CD4-positive, alpha-beta T cell (primary cell): ENCODE measurements around the gene CHD9. TPM values are rescaled to one million over a fixed set of nuclear protein-coding genes. Genes with fewer than 3 reads are reported as not detected.
"Not testable (repeated sequence)": the region's sequence is repeated elsewhere in the genome, so short reads cannot be mapped to it uniquely, and the experiment has no call there.

Source experiments
- ATAC-seq: fragments of 200-7000 bp; cut with Tn5 transposase; one replicate; pipeline ENCODE4 v1.10.0; 2022; ENCODE audit warnings: mild to moderate bottlenecking; ENCODE audit not compliant: poor library complexity
- CTCF ChIA-PET: fragments of 350-600 bp; sonication (Branson Sonifier 250); formaldehyde crosslinking; loops from one replicate; lab custom pipeline; 2021; ENCODE audit warnings: antibody characterized with exemption, inconsistent platforms; lab: Charles Lee
- POLR2A ChIA-PET: fragments of 350-600 bp; sonication (Branson Sonifier 250); formaldehyde crosslinking; loops from one replicate; lab custom pipeline; 2021; ENCODE audit warnings: antibody characterized with exemption, inconsistent platforms; lab: Charles Lee
- DNase-seq, 14 experiments: peaks; one replicate each; pipeline ENCODE4 v3.0.0-alpha.2; 2013 to 2020; ENCODE audit warnings: mixed read lengths in 2 of 14
- H3K27ac ChIP-seq, 2 donors: one replicate each; pipeline versions ENCODE4 v1.5.1 to v1.7.0; 2013; ENCODE audit warnings: low read length in 2 of 2, low read depth in 1 of 2, mild to moderate bottlenecking in 1 of 2
- H3K27me3 ChIP-seq, 2 experiments: 1 replicate in 1 of 2; 2 replicates in 1 of 2; pipeline versions ENCODE4 v1.6.1 to v1.7.0; 2013; ENCODE audit warnings: low read length in 2 of 2, control low read depth in 1 of 2, mild to moderate bottlenecking in 1 of 2, moderate library complexity in 1 of 2; ENCODE audit not compliant: insufficient read depth in 2 of 2, control insufficient read depth in 1 of 2
- H3K36me3 ChIP-seq: one replicate; pipeline ENCODE4 v1.6.1; 2013; ENCODE audit warnings: low read length, control low read depth; ENCODE audit not compliant: insufficient read depth
- H3K4me1 ChIP-seq: one replicate; pipeline ENCODE4 v1.6.1; 2013; ENCODE audit warnings: low read length, control low read depth; ENCODE audit not compliant: insufficient read depth
- H3K4me3 ChIP-seq: one replicate; pipeline ENCODE4 v1.5.1; 2013; ENCODE audit warnings: mild to moderate bottlenecking, low read length, moderate library complexity
- H3K9me3 ChIP-seq, 2 experiments: 1 replicate in 1 of 2; 2 replicates in 1 of 2; pipeline versions ENCODE4 v1.6.1 to v1.7.0; 2013; ENCODE audit warnings: low read length in 2 of 2, mild to moderate bottlenecking in 2 of 2, control low read depth in 1 of 2, moderate library complexity in 1 of 2; ENCODE audit not compliant: control insufficient read depth in 1 of 2, insufficient read depth in 1 of 2
- H3K27ac Mint-ChIP-seq: one replicate; pipeline ENCODE4 v1.8.0; 2020; ENCODE audit warnings: mixed read lengths
- H3K27me3 Mint-ChIP-seq: one replicate; pipeline ENCODE4 v1.8.0; 2021; ENCODE audit warnings: mixed read lengths
- H3K36me3 Mint-ChIP-seq: one replicate; pipeline ENCODE4 v1.8.0; 2021; ENCODE audit warnings: low read depth, mixed read lengths
- H3K4me1 Mint-ChIP-seq: one replicate; pipeline ENCODE4 v1.8.0; 2021; ENCODE audit warnings: low read depth, mixed read lengths
- H3K4me3 Mint-ChIP-seq: one replicate; pipeline ENCODE4 v1.8.0; 2020; ENCODE audit warnings: mild to moderate bottlenecking, mixed read lengths
- H3K9me3 Mint-ChIP-seq: one replicate; pipeline ENCODE4 v1.8.0; 2020; ENCODE audit warnings: mixed read lengths
- CTCF ChIP-seq: fragments of 200-600 bp; IDR thresholded peaks from one replicate; pipeline ENCODE4 v1.8.0; 2022; ENCODE audit warnings: antibody characterized with exemption, mild to moderate bottlenecking
- intact Hi-C, 2 experiments: fragments of 100-400 bp; cut with DNase I in 1 of 2; cut with micrococcal nuclease in 1 of 2; formaldehyde crosslinking; loops; one replicate each; pipeline versions ENCODE4 v1.15.1 to v1.9.0; 2023 to 2025; cut with DNase I, micrococcal nuclease
- total RNA-seq, 174 experiments: library from RNA in 2 of 174; stranded (reverse) in 2 of 174; gene quantifications; one replicate each; pipeline ENCODE4 v1.2.3 and lab custom pipeline; 2021 to 2026

Gene CHD9
- total RNA-seq, 2 experiments from 2014 or later = 28.2 to 28.8 TPM

- CTCF ChIA-PET = no interaction called here
- Histone ChIP-seq H3K27ac (no peak overlapping the region), H3K9me3 (no peaks in the 10 kb centered on the region), H3K4me3 (no peak overlapping the region), H3K4me1 (no peaks in the 10 kb centered on the region), H3K36me3 (peaks cover 19% of the 10 kb centered on the region), H3K27me3 (no peaks in the 10 kb centered on the region)
- DNase-seq (no peak), ATAC-seq (no peak)
- no peak overlapping the region for H3K4me3 Mint-ChIP-seq
- peaks cover 2% of the 10 kb centered on the region for H3K9me3 Mint-ChIP-seq
- intact Hi-C loops = no loop called here
- POLR2A ChIA-PET = no interaction called here
- H3K27ac Mint-ChIP-seq = no peak overlapping the region
- H3K27me3 Mint-ChIP-seq = no peaks in the 10 kb centered on the region
- H3K4me1 Mint-ChIP-seq = no peaks in the 10 kb centered on the region
- peaks cover 65% of the 10 kb centered on the region for H3K36me3 Mint-ChIP-seq
- TF ChIP-seq CTCF = no peak
Measured at GRCh38 chr16:53261276-53261675, 206.5 kb downstream of the CHD9 start.

GRCh38 chr16:53262645-53263044 is 207.9 kb downstream of the CHD9 start:
- Mint-ChIP-seq H3K27ac (no peak overlapping the region), H3K4me1 (no peaks in the 10 kb centered on the region), H3K9me3 (peaks cover 2% of the 10 kb centered on the region), H3K36me3 (peaks cover 57% of the 10 kb centered on the region), H3K27me3 (no peaks in the 10 kb centered on the region), H3K4me3 (no peak overlapping the region)
- Histone ChIP-seq H3K4me1 (no peaks in the 10 kb centered on the region), H3K27ac (no peak overlapping the region), H3K36me3 (peaks cover 19% of the 10 kb centered on the region), H3K9me3 (no peaks in the 10 kb centered on the region), H3K27me3 (no peaks in the 10 kb centered on the region), H3K4me3 (no peak overlapping the region)
- intact Hi-C loops = no loop called here
- no peak for DNase-seq
- ChIA-PET POLR2A (no interaction called here), CTCF (no interaction called here)
- ATAC-seq = no peak
- no peak for TF ChIP-seq CTCF

- ATAC-seq (no peak), DNase-seq (no peak)
- ChIA-PET CTCF (no interaction called here), POLR2A (no interaction called here)
- no peaks in the 10 kb centered on the region for H3K27me3 Mint-ChIP-seq
- Histone ChIP-seq H3K4me1 (no peaks in the 10 kb centered on the region), H3K27ac (no peak overlapping the region), H3K27me3 (no peaks in the 10 kb centered on the region), H3K36me3 (peaks cover 26% of the 10 kb centered on the region), H3K4me3 (no peak overlapping the region), H3K9me3 (no peaks in the 10 kb centered on the region)
- no peak overlapping the region for H3K27ac Mint-ChIP-seq
- no peaks in the 10 kb centered on the region for H3K9me3 Mint-ChIP-seq
- H3K4me1 Mint-ChIP-seq = no peaks in the 10 kb centered on the region
- peaks cover 44% of the 10 kb centered on the region for H3K36me3 Mint-ChIP-seq
- no peak overlapping the region for H3K4me3 Mint-ChIP-seq
- intact Hi-C loops = no loop called here
- no peak for TF ChIP-seq CTCF
Measured at GRCh38 chr16:53266156-53266555, 211.4 kb downstream of the CHD9 start.

GRCh38 chr16:53278498-53278897 is 223.7 kb downstream of the CHD9 start:
- CTCF ChIA-PET, H3K27ac ChIP-seq, H3K9me3 Mint-ChIP-seq, H3K4me3 Mint-ChIP-seq, H3K9me3 ChIP-seq, intact Hi-C loops, H3K4me1 ChIP-seq, H3K4me3 ChIP-seq, H3K27me3 ChIP-seq, ATAC-seq, H3K27ac Mint-ChIP-seq, DNase-seq, H3K4me1 Mint-ChIP-seq, POLR2A ChIA-PET, H3K27me3 Mint-ChIP-seq: not testable (repeated sequence)
- H3K36me3 Mint-ChIP-seq = peaks cover 12% of the 10 kb centered on the region
- H3K36me3 ChIP-seq = peaks cover 23% of the 10 kb centered on the region
